Tibial artery (tissue), 4 donors: ENCODE measurements around the gene MRPL48.

Experiments
- DNase-seq, 2 donors: peaks; one replicate each; pipeline ENCODE4 v3.0.0-alpha.2; 2019
- H3K27ac ChIP-seq, 2 donors: fragments of 200-600 bp; sonication (generic) in 1 of 2; 1 replicate in 1 of 2; 2 replicates in 1 of 2; pipeline ENCODE4 v1.5.1; 2018 to 2019; ENCODE audit warnings: mild to moderate bottlenecking in 1 of 2
- H3K27me3 ChIP-seq, 2 donors: fragments of 200-600 bp; sonication (generic) in 1 of 2; one replicate each; pipeline versions ENCODE4 v1.5.1 to v1.6.0; 2016 to 2019
- H3K36me3 ChIP-seq, 3 donors: fragments of 200-600 bp; sonication (generic) in 2 of 3; one replicate each; pipeline ENCODE4 v1.5.1; 2016 to 2019; ENCODE audit warnings: mild to moderate bottlenecking in 2 of 3
- H3K4me1 ChIP-seq, 4 donors: fragments of 200-600 bp; sonication (generic) in 2 of 4; 1 replicate in 3 of 4; 2 replicates in 1 of 4; pipeline ENCODE4 v1.5.1; 2016 to 2019
- H3K4me3 ChIP-seq, 2 donors: fragments of 200-600 bp; sonication (generic) in 1 of 2; 1 replicate in 1 of 2; 2 replicates in 1 of 2; pipeline ENCODE4 v1.5.1; 2018 to 2019; ENCODE audit warnings: mild to moderate bottlenecking in 2 of 2
- H3K9me3 ChIP-seq, 3 donors: fragments of 200-600 bp; sonication (generic) in 1 of 3; one replicate each; pipeline ENCODE4 v1.5.1; 2016 to 2019
- CTCF ChIP-seq, 2 experiments: fragments of 200-600 bp in 1 of 2; fragments of 450-650 bp in 1 of 2; IDR thresholded peaks; one replicate each; pipeline ENCODE4 v1.5.1; 2017 to 2019; ENCODE audit warnings: antibody characterized with exemption in 2 of 2, mild to moderate bottlenecking in 1 of 2, moderate library complexity in 1 of 2
- intact Hi-C: fragments of 100-400 bp; cut with DNase I; formaldehyde crosslinking; loops from one replicate; pipeline ENCODE4 v1.15.0; 2023; ENCODE audit warnings: low total_unique reads

MRPL48 gene

GRCh38 chr11:73787051-73787642, 527 bp upstream of the MRPL48 start:
- H3K27me3 ChIP-seq = no peaks in the 10 kb centered on the region
- peaks cover 0 to 16% (median 7%) of the 10 kb centered on the region in 4 donors for H3K4me1 ChIP-seq
- no peak for TF ChIP-seq CTCF (IDR thresholded peaks at IDR 0.05)
- peak overlapping the region; percentile 76 to 80 for H3K27ac ChIP-seq
- peak overlapping the region; percentile 67 for H3K4me3 ChIP-seq
- DNase-seq = no peak
- H3K36me3 ChIP-seq = no peaks in the 10 kb centered on the region
- intact Hi-C loops = loop anchor here (5.0 kb wide), 1 partner anchor 90 kb away; the partner anchor contains the start of genes COA4 and PAAF1
- H3K9me3 ChIP-seq = no peaks in the 10 kb centered on the region

- Histone ChIP-seq H3K4me3 (no peak overlapping the region), H3K9me3 (no peaks in the 10 kb centered on the region), H3K27me3 (no peaks in the 10 kb centered on the region), H3K27ac (peak overlapping the region in 1 of 2 donors; percentile 76), H3K36me3 (no peaks in the 10 kb centered on the region), H3K4me1 (peaks cover 0 to 16% (median 7%) of the 10 kb centered on the region in 4 donors)
- no peak for DNase-seq
- intact Hi-C loops = loop anchor here (5.0 kb wide), 1 partner anchor 88 kb away; the partner anchor contains the start of genes COA4 and PAAF1
- TF ChIP-seq CTCF (IDR thresholded peaks at IDR 0.05) = no peak
Observed at GRCh38 chr11:73789279-73789670, 1.6 kb downstream of the MRPL48 start.

GRCh38 chr11:73792584-73792983, 4.9 kb downstream of the MRPL48 start:
- Histone ChIP-seq H3K27ac (no peak overlapping the region), H3K36me3 (peaks cover 0 to 14% (median 10%) of the 10 kb centered on the region in 3 donors), H3K27me3 (no peaks in the 10 kb centered on the region), H3K9me3 (no peaks in the 10 kb centered on the region), H3K4me1 (peaks cover 0 to 10% (median 5%) of the 10 kb centered on the region in 4 donors), H3K4me3 (no peak overlapping the region)
- no peak for TF ChIP-seq CTCF (IDR thresholded peaks at IDR 0.05)
- DNase-seq = no peak
- intact Hi-C loops = no loop called here

GRCh38 chr11:73795925-73796632, 8.4 kb downstream of the MRPL48 start:
- Histone ChIP-seq H3K4me1 (peaks cover 0 to 4% (median 0%) of the 10 kb centered on the region in 4 donors), H3K27me3 (no peaks in the 10 kb centered on the region), H3K27ac (no peak overlapping the region), H3K9me3 (no peaks in the 10 kb centered on the region), H3K36me3 (peaks cover 0 to 14% (median 11%) of the 10 kb centered on the region in 3 donors), H3K4me3 (no peak overlapping the region)
- no peak for DNase-seq
- no peak for TF ChIP-seq CTCF (IDR thresholded peaks at IDR 0.05)
- intact Hi-C loops = no loop called here

GRCh38 chr11:73797457-73797856, 9.8 kb downstream of the MRPL48 start:
- no peak for TF ChIP-seq CTCF (IDR thresholded peaks at IDR 0.05)
- Histone ChIP-seq H3K36me3 (peaks cover 0 to 14% (median 11%) of the 10 kb centered on the region in 3 donors), H3K9me3 (no peaks in the 10 kb centered on the region), H3K27me3 (no peaks in the 10 kb centered on the region), H3K27ac (no peak overlapping the region), H3K4me1 (peaks cover 0 to 4% (median 0%) of the 10 kb centered on the region in 4 donors), H3K4me3 (no peak overlapping the region)
- intact Hi-C loops = no loop called here
- DNase-seq = no peak
